Mesendoderm (in vitro differentiated cells): ENCODE data around the gene APCDD1.
A peak's percentile ranks its signal among the peaks of the same experiment; 100 is the strongest.

Experiments
- DNase-seq: peaks from one replicate; pipeline ENCODE4 v3.0.0; 2013
- H2AK5ac ChIP-seq: 2 replicates; pipeline ENCODE4 v1.6.1; 2013; ENCODE audit warnings: low read length, inconsistent platforms
- H2BK120ac ChIP-seq: 2 replicates; pipeline ENCODE4 v1.6.1; 2013; ENCODE audit warnings: low read depth, mild to moderate bottlenecking, low read length, moderate library complexity, mixed read lengths
- H2BK15ac ChIP-seq: replicated peaks from 2 replicates; pipeline ENCODE4 v1.6.1; 2013; ENCODE audit warnings: low read depth, mild to moderate bottlenecking, moderate library complexity
- H2BK5ac ChIP-seq: 2 replicates; pipeline ENCODE4 v1.6.1; 2013; ENCODE audit warnings: low read length, inconsistent platforms
- H3K18ac ChIP-seq: 2 replicates; pipeline ENCODE4 v1.6.1; 2013; ENCODE audit warnings: mild to moderate bottlenecking, low read length, mixed read lengths
- H3K23ac ChIP-seq: one replicate; pipeline ENCODE4 v1.6.1; 2013; ENCODE audit warnings: low read length
- H3K27ac ChIP-seq: 2 replicates; pipeline ENCODE4 v1.5.1; 2013; ENCODE audit warnings: low read depth, mild to moderate bottlenecking, inconsistent platforms, low read length, moderate library complexity
- H3K27me3 ChIP-seq: 2 replicates; pipeline ENCODE4 v1.6.1; 2013; ENCODE audit warnings: low read length, control low read depth, mild to moderate bottlenecking, inconsistent platforms; ENCODE audit not compliant: insufficient read depth, poor library complexity
- H3K36me3 ChIP-seq: 2 replicates; pipeline ENCODE4 v1.6.1; 2013; ENCODE audit warnings: low read length, inconsistent platforms; ENCODE audit not compliant: control insufficient read depth, insufficient read depth
- H3K4ac ChIP-seq: one replicate; pipeline ENCODE4 v1.6.1; 2013; ENCODE audit warnings: low read depth, mild to moderate bottlenecking, low read length, moderate library complexity
- H3K4me1 ChIP-seq: 2 replicates; pipeline ENCODE4 v1.6.1; 2013; ENCODE audit warnings: low read depth, low read length, inconsistent platforms; ENCODE audit not compliant: control insufficient read depth
- H3K4me2 ChIP-seq: 2 replicates; pipeline ENCODE4 v1.6.1; 2013; ENCODE audit warnings: low read length
- H3K4me3 ChIP-seq: 2 replicates; pipeline ENCODE4 v1.5.1; 2013; ENCODE audit warnings: mild to moderate bottlenecking, low read length
- H3K56ac ChIP-seq: one replicate; pipeline ENCODE4 v1.6.1; 2013; ENCODE audit warnings: low read length
- H3K79me1 ChIP-seq: 2 replicates; pipeline ENCODE4 v1.6.1; 2013; ENCODE audit warnings: low read length, inconsistent platforms
- H3K79me2 ChIP-seq: 2 replicates; pipeline ENCODE4 v1.6.1; 2013; ENCODE audit warnings: mild to moderate bottlenecking, low read length; ENCODE audit not compliant: control insufficient read depth, insufficient read depth
- H3K9ac ChIP-seq: 2 replicates; pipeline ENCODE4 v1.6.1; 2013; ENCODE audit warnings: low read length, inconsistent platforms
- H4K5ac ChIP-seq: one replicate; pipeline ENCODE4 v1.6.1; 2013; ENCODE audit warnings: low read length
- H4K8ac ChIP-seq: one replicate; pipeline ENCODE4 v1.6.1; 2013; ENCODE audit warnings: low read depth, mild to moderate bottlenecking, control low read depth, low read length, moderate library complexity
- WGBS: extraction: QIAGEN DNeasy Blood & Tissue Kit; methylation state at CpG from one replicate; pipeline ENCODE4 v1.1.7; 2013; ENCODE audit warnings: low lambda C conversion rate, missing lambda C conversion rate; ENCODE audit not compliant: insufficient coverage; ENCODE audit errors: extremely low coverage; 5-methylcytosine and 5-hydroxymethylcytosine counted together

The APCDD1 gene

GRCh38 chr18:10482363-10482984, 28.0 kb downstream of the APCDD1 start:
- H3K4me2 ChIP-seq = no peak overlapping the region
- H2BK5ac ChIP-seq = no peak overlapping the region
- no peak overlapping the region for H2BK120ac ChIP-seq
- H2AK5ac ChIP-seq = no peak overlapping the region
- H4K8ac ChIP-seq = no peak overlapping the region
- H3K27ac ChIP-seq = no peak overlapping the region
- no peak overlapping the region for H2BK15ac ChIP-seq
- H4K5ac ChIP-seq = no peak overlapping the region
- peaks cover 2% of the 10 kb centered on the region for H3K4me1 ChIP-seq
- no peak overlapping the region for H3K4ac ChIP-seq
- no CpG with 5 or more reads among the region's 11 CpGs for WGBS
- no peaks in the 10 kb centered on the region for H3K27me3 ChIP-seq
- H3K9ac ChIP-seq = no peak overlapping the region
- no peak overlapping the region for H3K23ac ChIP-seq
- H3K56ac ChIP-seq = no peak overlapping the region
- no peaks in the 10 kb centered on the region for H3K79me2 ChIP-seq
- no peak overlapping the region for H3K18ac ChIP-seq
- peaks cover 3% of the 10 kb centered on the region for H3K36me3 ChIP-seq
- H3K79me1 ChIP-seq = no peaks in the 10 kb centered on the region
- no peak overlapping the region for H3K4me3 ChIP-seq
- peak; percentile 19 for DNase-seq

DNA sequence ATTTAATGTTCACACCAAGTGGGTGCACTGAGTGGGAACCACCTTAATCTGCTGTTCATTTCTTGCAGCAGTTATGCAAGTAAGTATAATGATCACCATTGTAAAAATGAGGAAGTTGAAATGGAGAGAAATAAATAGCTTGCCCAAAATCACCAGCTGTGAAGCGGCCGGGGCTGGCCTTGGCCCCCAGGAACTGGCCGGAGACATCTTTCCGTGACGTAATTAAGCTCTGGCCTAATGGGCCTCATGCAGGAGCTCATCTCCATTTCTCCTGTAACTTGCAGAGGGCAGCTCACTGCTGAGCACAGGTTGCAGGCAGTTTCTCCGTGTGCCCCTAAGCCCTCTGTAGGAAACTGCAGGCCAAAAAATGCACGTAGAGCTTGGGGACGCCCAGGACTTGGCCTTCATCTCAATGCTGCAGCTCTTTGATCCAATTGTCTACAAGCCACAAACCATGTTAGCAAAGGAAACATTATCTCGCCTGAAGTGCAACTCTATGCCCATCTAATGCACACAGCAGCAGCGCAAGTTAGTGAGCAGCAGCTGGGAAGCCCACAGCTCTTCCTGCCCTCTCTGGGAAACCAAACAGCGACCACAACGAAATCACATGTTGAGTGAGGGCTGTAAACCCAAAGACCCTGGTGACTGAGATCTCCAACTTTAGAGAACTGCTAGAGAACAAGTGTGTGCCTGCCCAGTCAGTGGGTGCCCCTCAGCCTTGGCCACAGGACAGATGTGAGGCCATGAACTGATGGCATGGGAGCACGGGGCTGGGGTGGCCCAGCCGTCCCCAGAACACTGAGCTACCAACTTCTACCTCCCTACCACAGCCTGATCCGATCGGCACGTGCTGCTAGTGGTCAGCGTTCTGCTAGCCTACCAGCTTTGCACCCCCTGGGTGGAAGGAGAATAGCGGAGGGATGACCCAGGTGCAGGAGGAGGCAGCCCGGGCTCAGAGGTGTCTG, 28.8 kb downstream of the APCDD1 start:
- Histone ChIP-seq H3K36me3 (peaks cover 3% of the 10 kb centered on the region), H3K27me3 (no peaks in the 10 kb centered on the region), H2AK5ac (no peak overlapping the region), H3K4me3 (no peak overlapping the region), H3K4me1 (no peaks in the 10 kb centered on the region), H3K9ac (no peak overlapping the region), H2BK15ac (no peak overlapping the region), H2BK120ac (no peak overlapping the region), H3K79me2 (no peaks in the 10 kb centered on the region), H3K4me2 (no peak overlapping the region), H3K23ac (no peak overlapping the region), H3K79me1 (no peaks in the 10 kb centered on the region), H4K5ac (no peak overlapping the region), H3K4ac (no peak overlapping the region), H3K27ac (no peak overlapping the region), H3K56ac (no peak overlapping the region), H3K18ac (no peak overlapping the region), H4K8ac (no peak overlapping the region), H2BK5ac (no peak overlapping the region)
- WGBS = no CpG with 5 or more reads among the region's 20 CpGs
- DNase-seq = no peak

GRCh38 chr18:10485475-10485874, 31.0 kb downstream of the APCDD1 start:
- H2BK15ac ChIP-seq = no peak overlapping the region
- H3K79me2 ChIP-seq = no peaks in the 10 kb centered on the region
- WGBS = no CpG with 5 or more reads among the region's 20 CpGs
- no peak overlapping the region for H2BK120ac ChIP-seq
- no peak overlapping the region for H4K5ac ChIP-seq
- H3K4ac ChIP-seq = no peak overlapping the region
- no peak overlapping the region for H3K4me3 ChIP-seq
- H3K36me3 ChIP-seq = no peaks in the 10 kb centered on the region
- DNase-seq = no peak
- no peaks in the 10 kb centered on the region for H3K4me1 ChIP-seq
- no peak overlapping the region for H3K23ac ChIP-seq
- no peaks in the 10 kb centered on the region for H3K27me3 ChIP-seq
- no peak overlapping the region for H3K27ac ChIP-seq
- H2AK5ac ChIP-seq = no peak overlapping the region
- H3K18ac ChIP-seq = no peak overlapping the region
- no peak overlapping the region for H4K8ac ChIP-seq
- H2BK5ac ChIP-seq = no peak overlapping the region
- no peak overlapping the region for H3K56ac ChIP-seq
- H3K9ac ChIP-seq = no peak overlapping the region
- no peaks in the 10 kb centered on the region for H3K79me1 ChIP-seq
- no peak overlapping the region for H3K4me2 ChIP-seq

GRCh38 chr18:10486362-10486761, 31.9 kb downstream of the APCDD1 start:
- Histone ChIP-seq H3K56ac (no peak overlapping the region), H3K4ac (no peak overlapping the region), H3K27me3 (no peaks in the 10 kb centered on the region), H4K8ac (no peak overlapping the region), H2BK120ac (no peak overlapping the region), H3K18ac (no peak overlapping the region), H3K4me2 (no peak overlapping the region), H3K79me1 (no peaks in the 10 kb centered on the region), H3K4me3 (no peak overlapping the region), H4K5ac (no peak overlapping the region), H3K23ac (no peak overlapping the region), H3K79me2 (no peaks in the 10 kb centered on the region), H3K36me3 (no peaks in the 10 kb centered on the region), H3K4me1 (no peaks in the 10 kb centered on the region), H2AK5ac (no peak overlapping the region), H3K9ac (no peak overlapping the region), H2BK5ac (no peak overlapping the region), H2BK15ac (no peak overlapping the region), H3K27ac (no peak overlapping the region)
- WGBS = no CpG with 5 or more reads among the region's 3 CpGs
- DNase-seq = no peak

DNA sequence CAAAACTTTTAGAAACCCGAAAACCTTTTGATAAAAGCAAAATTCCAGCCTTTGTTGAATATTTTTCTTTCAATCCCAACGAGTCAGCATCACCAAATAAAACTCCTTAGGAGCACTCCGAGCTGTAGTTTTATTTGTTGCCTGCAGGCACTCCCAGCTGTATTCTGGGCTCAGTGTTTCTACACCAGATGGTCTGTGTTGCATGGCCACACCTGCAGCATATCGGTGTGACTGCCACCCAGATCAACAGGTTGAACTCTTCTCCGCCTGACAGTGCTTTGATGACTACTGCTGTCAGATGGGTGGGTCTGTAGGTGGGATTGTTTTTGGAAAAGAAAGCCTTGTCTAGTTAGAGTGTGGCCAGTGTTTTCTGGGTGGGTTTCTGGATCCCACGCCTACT, 32.7 kb downstream of the APCDD1 start:
- Histone ChIP-seq H4K5ac (no peak overlapping the region), H3K27me3 (no peaks in the 10 kb centered on the region), H3K36me3 (no peaks in the 10 kb centered on the region)

More for the DNA sequence above, 32.7 kb downstream of the APCDD1 start:
- H3K4me1 ChIP-seq = no peaks in the 10 kb centered on the region
- H3K27ac ChIP-seq = no peak overlapping the region
- H2BK120ac ChIP-seq = no peak overlapping the region
- no peak overlapping the region for H3K18ac ChIP-seq
- no peak for DNase-seq
- no peak overlapping the region for H2BK15ac ChIP-seq
- no peak overlapping the region for H2AK5ac ChIP-seq
- no peak overlapping the region for H2BK5ac ChIP-seq
- no peak overlapping the region for H3K4me3 ChIP-seq
- no peak overlapping the region for H3K4ac ChIP-seq
- no peak overlapping the region for H3K4me2 ChIP-seq
- no peak overlapping the region for H3K23ac ChIP-seq
- H4K8ac ChIP-seq = no peak overlapping the region
- WGBS = no CpG with 5 or more reads among the region's 6 CpGs
- no peaks in the 10 kb centered on the region for H3K79me2 ChIP-seq
- no peaks in the 10 kb centered on the region for H3K79me1 ChIP-seq
- no peak overlapping the region for H3K56ac ChIP-seq
- no peak overlapping the region for H3K9ac ChIP-seq
